Tibial nerve (tissue), 4 donors: ENCODE results near the gene SLC29A4. TPM values are rescaled to one million over a fixed set of nuclear protein-coding genes. Genes with fewer than 3 reads are reported as not detected.

Source experiments
- DNase-seq, 2 donors: peaks; one replicate each; pipeline ENCODE4 v3.0.0-alpha.2; 2019; ENCODE audit warnings: low spot score in 2 of 2
- H3K27ac ChIP-seq, 4 donors: fragments of 200-600 bp; sonication (generic) in 3 of 4; one replicate each; pipeline ENCODE4 v1.5.1; 2017 to 2019; ENCODE audit warnings: mild to moderate bottlenecking in 1 of 4
- H3K27me3 ChIP-seq, 2 donors: fragments of 200-600 bp; sonication (generic) in 1 of 2; one replicate each; pipeline versions ENCODE4 v1.5.1 to v1.6.0; 2017 to 2019
- H3K36me3 ChIP-seq, 3 donors: fragments of 200-600 bp; sonication (generic); one replicate each; pipeline ENCODE4 v1.5.1; 2018 to 2019
- H3K4me1 ChIP-seq, 4 donors: fragments of 200-600 bp; sonication (generic) in 3 of 4; one replicate each; pipeline ENCODE4 v1.5.1; 2017 to 2019
- H3K4me3 ChIP-seq, 4 donors: fragments of 200-600 bp; sonication (generic) in 3 of 4; one replicate each; pipeline ENCODE4 v1.5.1; 2017 to 2019; ENCODE audit warnings: mild to moderate bottlenecking in 1 of 4, moderate library complexity in 1 of 4
- H3K9me3 ChIP-seq, 4 donors: fragments of 200-600 bp; sonication (generic) in 3 of 4; one replicate each; pipeline ENCODE4 v1.5.1; 2017 to 2019
- CTCF ChIP-seq, 5 experiments: fragments of 200-600 bp in 3 of 5; fragments of 450-650 bp in 2 of 5; sonication (generic) in 3 of 5; IDR thresholded peaks; one replicate each; pipeline ENCODE4 v1.5.1; 2016 to 2019; ENCODE audit warnings: antibody characterized with exemption in 5 of 5, mild to moderate bottlenecking in 3 of 5, moderate library complexity in 2 of 5
- EP300 ChIP-seq, 2 donors: sonication (generic); formaldehyde crosslinking; IDR thresholded peaks; one replicate each; pipeline ENCODE4 v1.6.1; 2017; ENCODE audit warnings: antibody characterized with exemption in 2 of 2, mild to moderate bottlenecking in 1 of 2
- POLR2A ChIP-seq, 2 donors: fragments of 450-650 bp; IDR thresholded peaks; one replicate each; pipeline ENCODE4 v1.6.1; 2017; ENCODE audit warnings: antibody characterized with exemption in 2 of 2, mild to moderate bottlenecking in 2 of 2, moderate library complexity in 2 of 2
- WGBS, 2 donors: methylation state at CpG; one replicate each; pipeline ENCODE4 v1.1.5; 2018; 5-methylcytosine and 5-hydroxymethylcytosine counted together
- total RNA-seq, 4 donors: library from RNA; depleted of rRNA; stranded (reverse); fragments of >200 nt; gene quantifications; one replicate each; pipeline ENCODE4 v1.1.0, GENCODE V29; 2016

Gene SLC29A4
- total RNA-seq, 4 donors from 2014 or later, result 1.4 to 6.3 (median 2.7) TPM

- peaks cover 0 to 17% (median 0%) of the 10 kb centered on the region in 4 donors for H3K4me1 ChIP-seq
- TF ChIP-seq POLR2A (IDR thresholded peaks at IDR 0.05), result no peak
- TF ChIP-seq EP300 (IDR thresholded peaks at IDR 0.05), result no peak
- no peak for TF ChIP-seq CTCF (IDR thresholded peaks at IDR 0.05)
- DNase-seq, result no peak
- no peak overlapping the region for H3K4me3 ChIP-seq
- peaks cover 7 to 97% (median 25%) of the 10 kb centered on the region in 3 donors for H3K36me3 ChIP-seq
- H3K27ac ChIP-seq, result no peak overlapping the region
- no peaks in the 10 kb centered on the region for H3K27me3 ChIP-seq
- 85 to 87% methylated on average over 21 of the region's 21 CpGs for WGBS, 2 donors
- H3K9me3 ChIP-seq, result peaks cover 0 to 16% (median 0%) of the 10 kb centered on the region in 4 donors
Measured at GRCh38 chr7:5348134-5349004, 65.6 kb downstream of the SLC29A4 start.

DNA sequence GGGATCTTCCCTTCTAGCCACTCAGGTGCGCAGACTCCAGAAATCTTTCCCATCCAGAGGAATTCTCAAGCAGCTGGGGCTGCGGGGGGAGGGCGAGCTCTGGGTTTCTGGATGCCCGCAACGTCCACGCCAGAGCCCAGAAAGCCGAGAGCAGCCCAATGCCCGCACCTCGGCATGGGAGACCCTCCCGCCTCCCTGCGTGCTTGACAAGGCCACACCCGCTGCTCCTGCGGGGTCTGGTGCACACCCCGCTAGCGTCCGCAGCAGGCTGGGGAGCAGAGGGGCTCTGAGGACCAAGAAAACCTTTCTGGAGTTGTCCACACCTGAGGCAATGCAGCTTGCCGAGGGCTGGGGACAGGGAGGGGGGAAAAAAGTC, 66.2 kb downstream of the SLC29A4 start:
- Histone ChIP-seq H3K4me1 (peaks cover 0 to 23% (median 0%) of the 10 kb centered on the region in 4 donors), H3K36me3 (peaks cover 6 to 97% (median 19%) of the 10 kb centered on the region in 3 donors), H3K4me3 (no peak overlapping the region), H3K9me3 (peaks cover 0 to 9% (median 0%) of the 10 kb centered on the region in 4 donors), H3K27me3 (no peaks in the 10 kb centered on the region), H3K27ac (no peak overlapping the region)
- DNase-seq, result no peak
- no peak for TF ChIP-seq EP300 (IDR thresholded peaks at IDR 0.05)
- no peak for TF ChIP-seq POLR2A (IDR thresholded peaks at IDR 0.05)
- TF ChIP-seq CTCF (IDR thresholded peaks at IDR 0.05), result no peak
- 82 to 83% methylated on average over 17 of the region's 17 CpGs for WGBS, 2 donors

GRCh38 chr7:5349437-5350173, 66.9 kb downstream of the SLC29A4 start:
- Histone ChIP-seq H3K4me1 (peaks cover 0 to 29% (median 2%) of the 10 kb centered on the region in 4 donors), H3K27ac (no peak overlapping the region), H3K9me3 (peaks cover 0 to 3% (median 0%) of the 10 kb centered on the region in 4 donors), H3K27me3 (no peaks in the 10 kb centered on the region), H3K4me3 (no peak overlapping the region), H3K36me3 (peaks cover 0 to 94% (median 13%) of the 10 kb centered on the region in 3 donors)
- TF ChIP-seq CTCF (IDR thresholded peaks at IDR 0.05), result no peak
- TF ChIP-seq POLR2A (IDR thresholded peaks at IDR 0.05), result no peak
- TF ChIP-seq EP300 (IDR thresholded peaks at IDR 0.05), result no peak
- 70 to 73% methylated on average over 29 to 34 of the region's 34 CpGs for WGBS, 2 donors
- no peak for DNase-seq

DNA sequence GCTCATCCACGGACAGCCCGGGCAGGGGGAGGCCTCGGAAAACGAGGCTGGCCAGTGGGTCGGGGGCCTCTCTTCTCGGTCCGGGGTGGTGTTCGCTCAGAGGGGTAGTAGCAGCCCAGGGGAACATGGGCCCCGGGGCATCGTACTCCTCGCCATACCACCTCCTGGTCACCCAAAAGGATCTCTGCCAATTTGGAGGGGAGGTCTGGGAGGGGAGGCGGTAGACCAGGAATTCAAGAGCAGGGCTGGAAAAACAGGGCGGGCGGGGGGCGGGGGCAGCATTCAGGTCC, 67.4 kb downstream of the SLC29A4 start:
- peaks cover 0 to 90% (median 8%) of the 10 kb centered on the region in 3 donors for H3K36me3 ChIP-seq
- no peak overlapping the region for H3K4me3 ChIP-seq
- H3K27ac ChIP-seq, result no peak overlapping the region
- H3K9me3 ChIP-seq, result no peaks in the 10 kb centered on the region
- 59 to 82% methylated on average over 13 to 15 of the region's 15 CpGs for WGBS, 2 donors
- TF ChIP-seq EP300 (IDR thresholded peaks at IDR 0.05), result no peak
- TF ChIP-seq POLR2A (IDR thresholded peaks at IDR 0.05), result no peak
- TF ChIP-seq CTCF (IDR thresholded peaks at IDR 0.05), result no peak
- peaks cover 0 to 34% (median 7%) of the 10 kb centered on the region in 4 donors for H3K4me1 ChIP-seq
- no peak for DNase-seq
- H3K27me3 ChIP-seq, result no peaks in the 10 kb centered on the region
